Mesenchymal stem cell (in vitro differentiated cells and primary cell): Measurements from ENCODE around the gene TAF1C.

Source experiments
- DNase-seq: peaks from one replicate; pipeline ENCODE4 v3.0.0-alpha.2; 2013
- H2AFZ ChIP-seq: one replicate; pipeline ENCODE4 v1.6.1; 2013; ENCODE audit warnings: low read depth, mild to moderate bottlenecking, control low read depth, inconsistent platforms, low read length, moderate library complexity
- H2AK5ac ChIP-seq: 2 replicates; pipeline ENCODE4 v1.6.1; 2013; ENCODE audit warnings: low read length, moderate library complexity, mild to moderate bottlenecking, inconsistent platforms; ENCODE audit not compliant: severe bottlenecking
- H2BK120ac ChIP-seq: one replicate; pipeline ENCODE4 v1.6.1; 2013; ENCODE audit warnings: low read depth, mild to moderate bottlenecking, inconsistent platforms, low read length, moderate library complexity
- H2BK12ac ChIP-seq, 2 experiments: one replicate each; pipeline ENCODE4 v1.6.1; 2013; ENCODE audit warnings: inconsistent platforms in 2 of 2, low read length in 2 of 2, mild to moderate bottlenecking in 2 of 2, moderate library complexity in 2 of 2, control low read depth in 1 of 2
- H2BK15ac ChIP-seq: one replicate; pipeline ENCODE4 v1.6.1; 2013; ENCODE audit warnings: mild to moderate bottlenecking, low read depth, inconsistent platforms; ENCODE audit not compliant: poor library complexity, severe bottlenecking
- H2BK5ac ChIP-seq: 2 replicates; pipeline ENCODE4 v1.6.1; 2013; ENCODE audit warnings: low read depth, mild to moderate bottlenecking, low read length, control low read depth, inconsistent platforms; ENCODE audit not compliant: poor library complexity, severe bottlenecking
- H3K14ac ChIP-seq, 2 experiments: one replicate each; pipeline ENCODE4 v1.6.1; 2013; ENCODE audit warnings: inconsistent platforms in 2 of 2, low read length in 2 of 2, control low read depth in 1 of 2, mild to moderate bottlenecking in 1 of 2, moderate library complexity in 1 of 2
- H3K18ac ChIP-seq, 2 experiments: one replicate each; pipeline ENCODE4 v1.6.1; 2013; ENCODE audit warnings: inconsistent platforms in 2 of 2, low read length in 2 of 2, control low read depth in 1 of 2, low read depth in 1 of 2, mild to moderate bottlenecking in 1 of 2
- H3K23ac ChIP-seq, 2 experiments: one replicate each; pipeline ENCODE4 v1.6.1; 2013; ENCODE audit warnings: inconsistent platforms in 2 of 2, low read length in 2 of 2, mild to moderate bottlenecking in 2 of 2, moderate library complexity in 2 of 2, control low read depth in 1 of 2
- H3K27ac ChIP-seq: 2 replicates; pipeline ENCODE4 v1.5.1; 2013; ENCODE audit warnings: mild to moderate bottlenecking, moderate library complexity, low read length, control low read depth, inconsistent platforms; ENCODE audit not compliant: poor library complexity, severe bottlenecking
- H3K27me3 ChIP-seq, 2 experiments: 2 replicates each; pipeline versions ENCODE4 v1.6.1 to v1.7.0; 2013; ENCODE audit warnings: low read length in 2 of 2, mild to moderate bottlenecking in 2 of 2, moderate library complexity in 2 of 2, control low read depth in 1 of 2, inconsistent platforms in 1 of 2; ENCODE audit not compliant: control insufficient read depth in 1 of 2, insufficient read depth in 1 of 2
- H3K36me3 ChIP-seq, 2 experiments: 2 replicates each; pipeline versions ENCODE4 v1.6.1 to v1.7.0; 2013; ENCODE audit warnings: low read length in 2 of 2, control low read depth in 1 of 2, inconsistent platforms in 1 of 2, low read depth in 1 of 2, mild to moderate bottlenecking in 1 of 2; ENCODE audit not compliant: insufficient read depth in 2 of 2, control insufficient read depth in 1 of 2
- H3K4ac ChIP-seq, 2 experiments: one replicate each; pipeline ENCODE4 v1.6.1; 2013; ENCODE audit warnings: inconsistent platforms in 2 of 2, low read length in 2 of 2, mild to moderate bottlenecking in 2 of 2, moderate library complexity in 2 of 2, control low read depth in 1 of 2, low read depth in 1 of 2
- H3K4me1 ChIP-seq: 2 replicates; pipeline ENCODE4 v1.6.1; 2013; ENCODE audit warnings: low read depth, low read length, control low read depth; ENCODE audit not compliant: control insufficient read depth, insufficient read depth
- H3K4me2 ChIP-seq: 2 replicates; pipeline ENCODE4 v1.6.1; 2013; ENCODE audit warnings: low read length, mild to moderate bottlenecking, inconsistent platforms; ENCODE audit not compliant: poor library complexity, severe bottlenecking
- H3K4me3 ChIP-seq, 2 experiments: 2 replicates each; pipeline versions ENCODE4 v1.5.1 to v1.7.0; 2013; ENCODE audit warnings: low read length in 2 of 2, mild to moderate bottlenecking in 2 of 2, control low read depth in 1 of 2, low read depth in 1 of 2; ENCODE audit not compliant: insufficient read depth in 1 of 2
- H3K79me1 ChIP-seq: replicated peaks from 2 replicates; pipeline ENCODE4 v1.6.1; 2013; ENCODE audit warnings: mild to moderate bottlenecking, control low read depth, low read length, inconsistent platforms; ENCODE audit not compliant: poor library complexity, severe bottlenecking
- H3K9ac ChIP-seq: 2 replicates; pipeline ENCODE4 v1.7.0; 2013; ENCODE audit warnings: mild to moderate bottlenecking, low read length, moderate library complexity
- H3K9me3 ChIP-seq: 2 replicates; pipeline ENCODE4 v1.7.0; 2013; ENCODE audit warnings: mild to moderate bottlenecking, low read length; ENCODE audit not compliant: control insufficient read depth
- H4K8ac ChIP-seq: one replicate; pipeline ENCODE4 v1.6.1; 2013; ENCODE audit warnings: inconsistent platforms, mild to moderate bottlenecking, low read length, moderate library complexity
- H4K91ac ChIP-seq: one replicate; pipeline ENCODE4 v1.6.1; 2013; ENCODE audit warnings: mild to moderate bottlenecking, low read length, inconsistent platforms
- WGBS: methylation state at CpG from one replicate; pipeline ENCODE4 v1.1.7; 2013; ENCODE audit warnings: mixed read lengths; 5-methylcytosine and 5-hydroxymethylcytosine counted together

The TAF1C gene

DNA sequence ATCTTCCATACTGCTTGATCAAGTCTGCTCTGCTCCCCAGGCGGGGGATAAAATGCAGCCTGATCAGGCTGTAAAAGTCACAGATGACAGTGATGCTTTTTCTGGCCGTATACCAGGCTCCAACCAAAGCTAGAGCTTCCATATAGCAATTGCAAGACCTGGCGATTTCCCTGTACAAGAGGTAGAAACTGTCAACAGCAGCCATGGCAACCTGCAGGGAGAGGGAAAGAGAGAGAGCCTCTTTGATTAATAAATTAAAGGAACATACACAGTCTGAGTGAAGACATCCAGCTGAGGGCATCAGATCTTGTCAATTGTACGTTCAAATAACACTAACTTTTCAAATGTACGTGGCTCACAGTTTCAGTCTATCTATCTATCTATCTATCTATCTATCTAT, 55.7 kb downstream of the TAF1C start:
- H2BK120ac ChIP-seq, result no peak overlapping the region
- H2AK5ac ChIP-seq, result no peak overlapping the region
- peaks cover 28% of the 10 kb centered on the region for H3K79me1 ChIP-seq
- no peaks in the 10 kb centered on the region for H3K27me3 ChIP-seq
- no peak overlapping the region for H3K23ac ChIP-seq
- H4K91ac ChIP-seq, result no peak overlapping the region
- H2BK12ac ChIP-seq, result no peak overlapping the region
- H3K9ac ChIP-seq, result no peak overlapping the region
- no peak overlapping the region for H3K14ac ChIP-seq
- no peak overlapping the region for H4K8ac ChIP-seq
- no peak overlapping the region for H3K4me2 ChIP-seq
- H3K27ac ChIP-seq, result no peak overlapping the region
- H3K4me3 ChIP-seq, result no peak overlapping the region
- no peak overlapping the region for H2BK5ac ChIP-seq
- H3K36me3 ChIP-seq, result peaks cover 11 to 42% of the 10 kb centered on the region in 2 experiments
- H3K9me3 ChIP-seq, result no peaks in the 10 kb centered on the region
- H2AFZ ChIP-seq, result no peak overlapping the region
- no peak for DNase-seq
- no peak overlapping the region for H3K18ac ChIP-seq
- no peak overlapping the region for H3K4ac ChIP-seq
- WGBS, result 89% methylated on average over 5 of the region's 5 CpGs
- no peak overlapping the region for H2BK15ac ChIP-seq
- H3K4me1 ChIP-seq, result peaks cover 8% of the 10 kb centered on the region
